Measurements from ENCODE around the gene CTNND2.

Gene CTNND2

GRCh38 chr5:11760934-11761603 lies 143.2 kb downstream of the CTNND2 start:
- H3K36me3 ChIP-seq (ENCODE audit: control insufficient read depth in 1 of 2, insufficient read depth in 2 of 2, low read length in 2 of 2): no peaks in the 10 kb centered on the region
- no peaks in the 10 kb centered on the region for H3K4me1 ChIP-seq (ENCODE audit: control insufficient read depth in 1 of 2, insufficient read depth in 2 of 2, low read length in 2 of 2)
- no peak overlapping the region for H2AFZ ChIP-seq (ENCODE audit: insufficient read depth, low read length, poor library complexity)
- no peaks in the 10 kb centered on the region for H3K9me3 ChIP-seq (ENCODE audit: insufficient read depth, low read depth, low read length)
- no peak overlapping the region for H3K23ac ChIP-seq (ENCODE audit: low read length)
- no peaks in the 10 kb centered on the region for H3K27me3 ChIP-seq (ENCODE audit: insufficient read depth, low read length)
- H2AK5ac ChIP-seq (ENCODE audit: low read length): no peak overlapping the region
- DNase-seq: no peak
- no peaks in the 10 kb centered on the region for H3K79me2 ChIP-seq (ENCODE audit: control insufficient read depth, insufficient read depth, low read length, poor library complexity)
- no peak overlapping the region for H3K18ac ChIP-seq (ENCODE audit: low read length)
- no peak overlapping the region for H3K4me3 ChIP-seq (ENCODE audit: low read depth, low read length)
- H3K4me2 ChIP-seq (ENCODE audit: low read length): no peak overlapping the region
- H3K79me1 ChIP-seq (ENCODE audit: low read length): no peaks in the 10 kb centered on the region
- no peak overlapping the region for H3K27ac ChIP-seq (ENCODE audit: low read depth, low read length)
- no peak overlapping the region for H3K9ac ChIP-seq (ENCODE audit: low read length)
- no peak overlapping the region for H2BK12ac ChIP-seq (ENCODE audit: low read length)
- no peak overlapping the region for H2BK5ac ChIP-seq (ENCODE audit: low read depth, low read length, poor library complexity)
- WGBS (ENCODE audit: extremely low coverage, insufficient coverage, insufficient read length): no CpG with 5 or more reads among the region's 8 CpGs
- no peak overlapping the region for H3K4ac ChIP-seq (ENCODE audit: low read depth, low read length)
- H4K8ac ChIP-seq (ENCODE audit: low read depth, low read length): no peak overlapping the region
- no peak overlapping the region for H4K91ac ChIP-seq (ENCODE audit: low read depth, low read length)
- H3K14ac ChIP-seq (ENCODE audit: low read length): no peak overlapping the region
- no peak overlapping the region for H2BK120ac ChIP-seq (ENCODE audit: insufficient read depth, low read length, poor library complexity)
- H4K12ac ChIP-seq (ENCODE audit: low read depth, low read length): no peak overlapping the region

GRCh38 chr5:11758321-11758720 lies 145.9 kb downstream of the CTNND2 start:
- Histone ChIP-seq H2BK120ac (ENCODE audit: insufficient read depth, low read length, poor library complexity) (no peak overlapping the region), H3K79me2 (ENCODE audit: control insufficient read depth, insufficient read depth, low read length, poor library complexity) (no peaks in the 10 kb centered on the region), H3K14ac (ENCODE audit: low read length) (no peak overlapping the region), H3K27ac (ENCODE audit: low read depth, low read length) (no peak overlapping the region), H2AFZ (ENCODE audit: insufficient read depth, low read length, poor library complexity) (no peak overlapping the region), H4K12ac (ENCODE audit: low read depth, low read length) (no peak overlapping the region), H3K23ac (ENCODE audit: low read length) (no peak overlapping the region), H3K18ac (ENCODE audit: low read length) (no peak overlapping the region), H2BK12ac (ENCODE audit: low read length) (no peak overlapping the region), H3K36me3 (ENCODE audit: control insufficient read depth in 1 of 2, insufficient read depth in 2 of 2, low read length in 2 of 2) (no peaks in the 10 kb centered on the region), H3K9ac (ENCODE audit: low read length) (no peak overlapping the region), H3K9me3 (ENCODE audit: insufficient read depth, low read depth, low read length) (no peaks in the 10 kb centered on the region), H4K8ac (ENCODE audit: low read depth, low read length) (no peak overlapping the region), H3K4me2 (ENCODE audit: low read length) (no peak overlapping the region), H2AK5ac (ENCODE audit: low read length) (no peak overlapping the region), H3K4ac (ENCODE audit: low read depth, low read length) (no peak overlapping the region), H4K91ac (ENCODE audit: low read depth, low read length) (no peak overlapping the region), H3K4me3 (ENCODE audit: low read depth, low read length) (no peak overlapping the region), H3K4me1 (ENCODE audit: control insufficient read depth in 1 of 2, insufficient read depth in 2 of 2, low read length in 2 of 2) (no peaks in the 10 kb centered on the region), H3K79me1 (ENCODE audit: low read length) (no peaks in the 10 kb centered on the region), H3K27me3 (ENCODE audit: insufficient read depth, low read length) (no peaks in the 10 kb centered on the region), H2BK5ac (ENCODE audit: low read depth, low read length, poor library complexity) (no peak overlapping the region)
- no CpG with 5 or more reads among the region's 1 CpG for WGBS (ENCODE audit: extremely low coverage, insufficient coverage, insufficient read length)
- no peak for DNase-seq

- no peak overlapping the region for H2AK5ac ChIP-seq (ENCODE audit: low read length)
- no peak overlapping the region for H4K91ac ChIP-seq (ENCODE audit: low read depth, low read length)
- no peak overlapping the region for H3K4ac ChIP-seq (ENCODE audit: low read depth, low read length)
- no peak overlapping the region for H3K14ac ChIP-seq (ENCODE audit: low read length)
- no peak overlapping the region for H3K27ac ChIP-seq (ENCODE audit: low read depth, low read length)
- H3K9ac ChIP-seq (ENCODE audit: low read length): no peak overlapping the region
- H3K79me2 ChIP-seq (ENCODE audit: control insufficient read depth, insufficient read depth, low read length, poor library complexity): no peaks in the 10 kb centered on the region
- DNase-seq: no peak
- H2BK120ac ChIP-seq (ENCODE audit: insufficient read depth, low read length, poor library complexity): no peak overlapping the region
- no CpG with 5 or more reads among the region's 1 CpG for WGBS (ENCODE audit: extremely low coverage, insufficient coverage, insufficient read length)
- H3K4me1 ChIP-seq (ENCODE audit: control insufficient read depth in 1 of 2, insufficient read depth in 2 of 2, low read length in 2 of 2): no peaks in the 10 kb centered on the region
- no peak overlapping the region for H3K4me2 ChIP-seq (ENCODE audit: low read length)
- no peaks in the 10 kb centered on the region for H3K79me1 ChIP-seq (ENCODE audit: low read length)
- no peak overlapping the region for H3K23ac ChIP-seq (ENCODE audit: low read length)
- H2BK5ac ChIP-seq (ENCODE audit: low read depth, low read length, poor library complexity): no peak overlapping the region
- H3K27me3 ChIP-seq (ENCODE audit: insufficient read depth, low read length): no peaks in the 10 kb centered on the region
- no peaks in the 10 kb centered on the region for H3K9me3 ChIP-seq (ENCODE audit: insufficient read depth, low read depth, low read length)
- no peak overlapping the region for H3K4me3 ChIP-seq (ENCODE audit: low read depth, low read length)
- no peak overlapping the region for H4K12ac ChIP-seq (ENCODE audit: low read depth, low read length)
- H4K8ac ChIP-seq (ENCODE audit: low read depth, low read length): no peak overlapping the region
- no peak overlapping the region for H3K18ac ChIP-seq (ENCODE audit: low read length)
- no peaks in the 10 kb centered on the region for H3K36me3 ChIP-seq (ENCODE audit: control insufficient read depth in 1 of 2, insufficient read depth in 2 of 2, low read length in 2 of 2)
- H2BK12ac ChIP-seq (ENCODE audit: low read length): no peak overlapping the region
- no peak overlapping the region for H2AFZ ChIP-seq (ENCODE audit: insufficient read depth, low read length, poor library complexity)
Observed at GRCh38 chr5:11757661-11758060, 146.6 kb downstream of the CTNND2 start.

- H3K4me3 ChIP-seq (ENCODE audit: low read depth, low read length): no peak overlapping the region
- no peak overlapping the region for H2AK5ac ChIP-seq (ENCODE audit: low read length)
- no peak overlapping the region for H2BK12ac ChIP-seq (ENCODE audit: low read length)
- H3K4me2 ChIP-seq (ENCODE audit: low read length): no peak overlapping the region
- DNase-seq: no peak
- H3K27me3 ChIP-seq (ENCODE audit: insufficient read depth, low read length): no peaks in the 10 kb centered on the region
- no peak overlapping the region for H4K91ac ChIP-seq (ENCODE audit: low read depth, low read length)
- H3K36me3 ChIP-seq (ENCODE audit: control insufficient read depth in 1 of 2, insufficient read depth in 2 of 2, low read length in 2 of 2): no peaks in the 10 kb centered on the region
- no CpG with 5 or more reads among the region's 3 CpGs for WGBS (ENCODE audit: extremely low coverage, insufficient coverage, insufficient read length)
- no peak overlapping the region for H3K27ac ChIP-seq (ENCODE audit: low read depth, low read length)
- H4K12ac ChIP-seq (ENCODE audit: low read depth, low read length): no peak overlapping the region
- H3K4ac ChIP-seq (ENCODE audit: low read depth, low read length): no peak overlapping the region
- H3K9ac ChIP-seq (ENCODE audit: low read length): no peak overlapping the region
- H2BK120ac ChIP-seq (ENCODE audit: insufficient read depth, low read length, poor library complexity): no peak overlapping the region
- no peak overlapping the region for H3K14ac ChIP-seq (ENCODE audit: low read length)
- no peak overlapping the region for H3K18ac ChIP-seq (ENCODE audit: low read length)
- H3K79me1 ChIP-seq (ENCODE audit: low read length): no peaks in the 10 kb centered on the region
- no peak overlapping the region for H4K8ac ChIP-seq (ENCODE audit: low read depth, low read length)
- no peaks in the 10 kb centered on the region for H3K79me2 ChIP-seq (ENCODE audit: control insufficient read depth, insufficient read depth, low read length, poor library complexity)
- no peak overlapping the region for H2BK5ac ChIP-seq (ENCODE audit: low read depth, low read length, poor library complexity)
- no peak overlapping the region for H2AFZ ChIP-seq (ENCODE audit: insufficient read depth, low read length, poor library complexity)
- H3K23ac ChIP-seq (ENCODE audit: low read length): no peak overlapping the region
- no peaks in the 10 kb centered on the region for H3K9me3 ChIP-seq (ENCODE audit: insufficient read depth, low read depth, low read length)
- peaks cover 0 to 3% of the 10 kb centered on the region in 2 experiments for H3K4me1 ChIP-seq (ENCODE audit: control insufficient read depth in 1 of 2, insufficient read depth in 2 of 2, low read length in 2 of 2)
Observed at GRCh38 chr5:11737010-11737409, 167.2 kb downstream of the CTNND2 start.
